ENCODE data around the gene CFAP221. TPM values are rescaled to one million over a fixed set of nuclear protein-coding genes. Genes with fewer than 3 reads are reported as not detected.

CFAP221 gene
- total and polyA plus RNA-seq, 10 of the 15 experiments (the other 5 are each of a cell fraction or from before 2014, with no cell fraction given), result not detected

- TF ChIP-seq ELK1 (IDR thresholded peaks at IDR 0.05; ENCODE audit: low read depth, low read length) (no peak), CREB1 (IDR thresholded peaks at IDR 0.05; ENCODE audit: low read depth) (no peak), GABPA (IDR thresholded peaks at IDR 0.05; ENCODE audit: low read depth) (no peak), NKRF (conservative IDR thresholded peaks at IDR 0.05) (no peak), E2F8 (IDR thresholded peaks at IDR 0.05; ENCODE audit: low read depth, partially characterized antibody) (no peak), ASH2L (IDR thresholded peaks at IDR 0.05; ENCODE audit: borderline replicate concordance, low read depth) (no peak), STAT3 (IDR thresholded peaks at IDR 0.05; ENCODE audit: low read depth, low read length) (no peak), KDM1A (IDR thresholded peaks at IDR 0.05; ENCODE audit: borderline replicate concordance) (no peak), MYC (IDR thresholded peaks at IDR 0.05; ENCODE audit: insufficient read depth, insufficient read length, insufficient replicate concordance, low read length, severe bottlenecking) (no peak), MEF2A (IDR thresholded peaks at IDR 0.05; ENCODE audit: insufficient read depth, low read depth, low read length) (no peak), RAD21 (IDR thresholded peaks at IDR 0.05; ENCODE audit: insufficient read depth, low read depth, low read length) (no peak), NFXL1 (IDR thresholded peaks at IDR 0.05; ENCODE audit: borderline replicate concordance) (no peak), ZNF24 (IDR thresholded peaks at IDR 0.05) (no peak), ATF2 (IDR thresholded peaks at IDR 0.05; ENCODE audit: low read length) (no peak), ZNF207 (IDR thresholded peaks at IDR 0.05; ENCODE audit: borderline replicate concordance) (no peak)
- POLR2A ChIA-PET, result no interaction called here
- in situ Hi-C loops (cut with MboI) (no loop called here), intact Hi-C loops (cut with micrococcal nuclease; ENCODE audit: unreplicated experiment) (no loop called here)
- ATAC-seq (no peak), DNase-seq (ENCODE audit: low read depth, low spot score) (no peak), FAIRE-seq (no peak)
- no peaks in the 10 kb centered on the region for H3K9me3 ChIP-seq (replicated peaks; ENCODE audit: control insufficient read depth, insufficient read depth, low read length)
- no peaks in the 10 kb centered on the region for H4K20me1 ChIP-seq (ENCODE audit: control insufficient read depth, insufficient read depth)
- 36% methylated on average over 10 of the region's 10 CpGs for WGBS (ENCODE audit: insufficient coverage, insufficient replicate concordance, low lambda C conversion rate, missing lambda C conversion rate)
- CTCF ChIA-PET, result interaction anchor here (0.7 to 1.0 kb wide), 2 partner anchors 52 to 60 kb away, joined by 3 read pairs; no protein-coding TSS in a partner anchor
- SMC1A ChIA-PET (ENCODE audit: uncharacterized antibody, unreplicated experiment), result interaction anchor here (0.7 kb wide), 1 partner anchor 592 kb away, joined by 3 read pairs; no protein-coding TSS in a partner anchor
- H3K4me1 ChIP-seq (ENCODE audit: control insufficient read depth, insufficient read depth, low read length), result peaks cover 11% of the 10 kb centered on the region; the same call in 1 of the 2 replicates
- RAD21 ChIA-PET (ENCODE audit: unreplicated experiment), result no interaction called here
- H3K36me3 ChIP-seq (ENCODE audit: control insufficient read depth in 2 of 2, insufficient read depth in 2 of 2, low read length in 1 of 2), result no peaks in the 10 kb centered on the region
- H3K4me2 ChIP-seq (ENCODE audit: control insufficient read depth, insufficient read depth), result no peak overlapping the region
- BruUV-seq (replicated peaks), result no TSS peak
- H3K27ac ChIP-seq (ENCODE audit: control insufficient read depth, insufficient read depth), result no peak overlapping the region
- no peak overlapping the region for H3K4me3 ChIP-seq
- H3K79me2 ChIP-seq (ENCODE audit: control insufficient read depth, insufficient read depth, low read length), result no peaks in the 10 kb centered on the region
- no peaks in the 10 kb centered on the region for H3K27me3 ChIP-seq (replicated peaks in 1 of 2; ENCODE audit: control insufficient read depth in 2 of 2, insufficient read depth in 2 of 2, low read length in 1 of 2)
- no peak overlapping the region for H2AFZ ChIP-seq (ENCODE audit: control insufficient read depth, low read depth, low read length)
- H3K9ac ChIP-seq (ENCODE audit: control insufficient read depth, insufficient read depth, low read length), result no peak overlapping the region
Observed at GRCh38 chr2:119694845-119695521, 150.7 kb downstream of the CFAP221 start.
